ENCODE data around the gene SLC16A6.
"Not testable (repeated sequence)": the region's sequence is repeated elsewhere in the genome, so short reads cannot be mapped to it uniquely, and the experiment has no call there.

SLC16A6 gene

DNA sequence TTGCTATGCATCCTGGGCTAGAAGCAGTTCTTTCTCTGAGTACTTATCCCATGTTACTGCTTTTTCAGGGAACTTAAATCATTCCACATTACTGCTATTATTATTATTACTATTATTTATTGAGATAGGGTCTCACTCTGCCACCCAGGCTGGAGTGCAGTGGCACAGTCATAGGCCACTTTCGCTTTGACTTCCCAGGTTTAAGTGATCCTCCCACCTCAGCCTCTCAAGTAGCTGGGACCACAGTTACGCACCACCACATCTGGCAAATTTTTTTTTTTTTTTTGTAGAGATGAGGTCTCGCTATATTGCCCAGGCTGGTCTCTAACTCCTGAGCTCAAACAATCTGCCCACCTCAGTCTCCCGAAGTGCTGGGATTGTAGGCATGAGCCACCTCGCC lies 71.5 kb downstream of the SLC16A6 start:
- not testable (repeated sequence) for DNase-seq (ENCODE audit: low read depth)
